ENCODE data around the gene SP110.
"Not testable (repeated sequence)": the region's sequence is repeated elsewhere in the genome, so short reads cannot be mapped to it uniquely, and the experiment has no call there.

The SP110 gene

DNA sequence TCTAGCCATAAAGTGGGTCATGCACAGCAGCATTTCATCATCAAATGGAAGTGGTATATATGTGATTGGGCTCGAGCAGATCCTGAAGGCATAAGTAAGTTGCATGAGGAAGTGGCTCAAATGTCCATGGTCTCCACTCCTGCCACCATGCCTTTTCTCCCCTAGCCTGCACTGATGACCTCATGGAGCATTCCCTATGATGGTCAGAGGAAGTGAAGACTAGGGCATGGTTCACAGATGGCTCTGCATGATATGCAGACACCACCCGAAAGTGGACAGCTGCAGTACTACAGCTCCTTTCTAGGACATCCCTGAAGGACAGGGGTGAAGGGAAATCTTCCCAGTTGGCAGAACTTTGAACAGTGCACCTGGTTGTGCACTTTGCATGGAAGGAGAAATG is 99.4 kb downstream of the SP110 start:
- DNase-seq = not testable (repeated sequence)

GRCh38 chr2:230119827-230120226 is 100.0 kb downstream of the SP110 start:
- not testable (repeated sequence) for DNase-seq

Measured in effector CD8-positive, alpha-beta T cell (primary cell).